ENCODE measurements around the gene SHB. TPM values are rescaled to one million over a fixed set of nuclear protein-coding genes. Genes with fewer than 3 reads are reported as not detected.

The SHB gene
- total and polyA plus RNA-seq, 2 experiments from 2014 or later, result 28.2 to 46.9 TPM

- Histone ChIP-seq H3K4me1 (ENCODE audit: low read depth) (no peaks in the 10 kb centered on the region), H3K9me3 (ENCODE audit: low read depth) (no peaks in the 10 kb centered on the region), H3K36me3 (no peaks in the 10 kb centered on the region), H3K4me3 (no peak overlapping the region), H3K27ac (no peak overlapping the region), H3K27me3 (no peaks in the 10 kb centered on the region)
- peak in 1 of 2 donors; percentile 29 for DNase-seq (ENCODE audit: low read depth in 1 of 2, low spot score in 1 of 2)
- TF ChIP-seq CTCF (IDR thresholded peaks at IDR 0.05; ENCODE audit: low read depth, low read length), result no peak
Measured at GRCh38 chr9:37876376-37876775, 192.7 kb downstream of the SHB start.

- Histone ChIP-seq H3K27ac (no peak overlapping the region), H3K4me3 (no peak overlapping the region), H3K9me3 (ENCODE audit: low read depth) (no peaks in the 10 kb centered on the region), H3K36me3 (no peaks in the 10 kb centered on the region), H3K4me1 (ENCODE audit: low read depth) (no peaks in the 10 kb centered on the region), H3K27me3 (no peaks in the 10 kb centered on the region)
- no peak for DNase-seq (ENCODE audit: low read depth in 1 of 2, low spot score in 1 of 2)
- TF ChIP-seq CTCF (IDR thresholded peaks at IDR 0.05; ENCODE audit: low read depth, low read length), result no peak
Measured at GRCh38 chr9:37873955-37874354, 195.1 kb downstream of the SHB start.

GRCh38 chr9:37870799-37871176 is 198.2 kb downstream of the SHB start:
- TF ChIP-seq CTCF (IDR thresholded peaks at IDR 0.05; ENCODE audit: low read depth, low read length), result no peak
- H3K27me3 ChIP-seq, result no peaks in the 10 kb centered on the region
- H3K27ac ChIP-seq, result no peak overlapping the region
- no peaks in the 10 kb centered on the region for H3K9me3 ChIP-seq (ENCODE audit: low read depth)
- no peak overlapping the region for H3K4me3 ChIP-seq
- H3K36me3 ChIP-seq, result peaks cover 3% of the 10 kb centered on the region
- no peak for DNase-seq (ENCODE audit: low read depth in 1 of 2, low spot score in 1 of 2)
- H3K4me1 ChIP-seq (ENCODE audit: low read depth), result no peaks in the 10 kb centered on the region

- TF ChIP-seq CTCF (IDR thresholded peaks at IDR 0.05; ENCODE audit: low read depth, low read length), result no peak
- H3K4me3 ChIP-seq, result no peak overlapping the region
- H3K27me3 ChIP-seq, result no peaks in the 10 kb centered on the region
- H3K27ac ChIP-seq, result no peak overlapping the region
- no peaks in the 10 kb centered on the region for H3K4me1 ChIP-seq (ENCODE audit: low read depth)
- peaks cover 6% of the 10 kb centered on the region for H3K36me3 ChIP-seq
- no peaks in the 10 kb centered on the region for H3K9me3 ChIP-seq (ENCODE audit: low read depth)
- DNase-seq (ENCODE audit: low read depth in 1 of 2, low spot score in 1 of 2), result no peak
Measured at GRCh38 chr9:37870081-37870798, 198.8 kb downstream of the SHB start.

Other genes starting within 250 kb of the SHB start
- gene SLC25A51, start 165.1 kb downstream of the SHB start, total RNA-seq, result 17.0 and 21.1 TPM in 2 replicates
- 13.0 and 14.1 TPM in 2 replicates for gene SLC25A51, start 165.1 kb downstream of the SHB start, polyA plus RNA-seq

Data from cardiac muscle cell (in vitro differentiated cells and primary cell).